Lower leg skin (tissue), 4 donors: ENCODE measurements around the gene A2M. TPM values are rescaled to one million over a fixed set of nuclear protein-coding genes. Genes with fewer than 3 reads are reported as not detected.

ENCODE experiments used
- DNase-seq, 2 donors: peaks; one replicate each; pipeline ENCODE4 v3.0.0-alpha.2; 2019; ENCODE audit warnings: low spot score in 2 of 2
- H3K4me3 ChIP-seq: fragments of 200-600 bp; sonication (generic); 2 replicates; pipeline ENCODE4 v1.5.1; 2017; ENCODE audit warnings: mild to moderate bottlenecking, low read depth; ENCODE audit not compliant: poor library complexity, severe bottlenecking
- POLR2A ChIP-seq, 2 donors: fragments of 450-650 bp; IDR thresholded peaks; one replicate each; pipeline ENCODE4 v1.6.1; 2016 to 2017; ENCODE audit warnings: antibody characterized with exemption in 2 of 2, mild to moderate bottlenecking in 1 of 2, moderate library complexity in 1 of 2
- WGBS, 2 donors: methylation state at CpG; one replicate each; pipeline ENCODE4 v1.1.5; 2018; 5-methylcytosine and 5-hydroxymethylcytosine counted together
- intact Hi-C: fragments of 100-400 bp; cut with DNase I; formaldehyde crosslinking; loops from one replicate; pipeline ENCODE4 v1.15.0; 2023; ENCODE audit warnings: low total_unique reads
- total RNA-seq, 4 donors: library from RNA; depleted of rRNA; stranded (reverse); fragments of >200 nt; gene quantifications; one replicate each; pipeline ENCODE4 v1.1.0, GENCODE V29; 2016
- TF ChIP-seq, protein P1 (sequence below), 3 donors: fragments of 450-650 bp; IDR thresholded peaks; one replicate each; pipeline ENCODE4 v1.5.1; 2016; ENCODE audit warnings: antibody characterized with exemption in 3 of 3, mild to moderate bottlenecking in 3 of 3, moderate library complexity in 2 of 3

Gene A2M
- total RNA-seq, 4 donors from 2014 or later: 32.9 to 123 (median 49.6) TPM

DNA sequence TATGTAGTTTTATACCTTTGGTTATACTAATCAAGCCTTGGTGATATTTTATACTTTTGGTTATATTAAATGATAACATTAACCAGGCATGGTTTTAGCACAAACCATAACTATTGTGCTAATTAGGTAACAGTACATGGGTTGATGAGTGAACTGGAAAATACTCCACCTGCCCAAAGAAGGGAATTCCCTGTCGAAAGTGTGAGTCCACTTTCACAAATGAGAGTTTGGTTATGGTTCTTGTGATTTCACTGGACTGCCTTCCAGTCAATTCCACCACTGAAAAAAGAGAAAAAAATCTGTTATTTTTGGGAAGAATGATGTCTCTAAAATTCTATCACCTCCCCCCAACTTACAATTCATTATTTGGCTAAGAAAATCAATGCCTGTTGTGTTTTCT, 9.7 kb downstream of the A2M start:
- TF ChIP-seq, protein P1, sequence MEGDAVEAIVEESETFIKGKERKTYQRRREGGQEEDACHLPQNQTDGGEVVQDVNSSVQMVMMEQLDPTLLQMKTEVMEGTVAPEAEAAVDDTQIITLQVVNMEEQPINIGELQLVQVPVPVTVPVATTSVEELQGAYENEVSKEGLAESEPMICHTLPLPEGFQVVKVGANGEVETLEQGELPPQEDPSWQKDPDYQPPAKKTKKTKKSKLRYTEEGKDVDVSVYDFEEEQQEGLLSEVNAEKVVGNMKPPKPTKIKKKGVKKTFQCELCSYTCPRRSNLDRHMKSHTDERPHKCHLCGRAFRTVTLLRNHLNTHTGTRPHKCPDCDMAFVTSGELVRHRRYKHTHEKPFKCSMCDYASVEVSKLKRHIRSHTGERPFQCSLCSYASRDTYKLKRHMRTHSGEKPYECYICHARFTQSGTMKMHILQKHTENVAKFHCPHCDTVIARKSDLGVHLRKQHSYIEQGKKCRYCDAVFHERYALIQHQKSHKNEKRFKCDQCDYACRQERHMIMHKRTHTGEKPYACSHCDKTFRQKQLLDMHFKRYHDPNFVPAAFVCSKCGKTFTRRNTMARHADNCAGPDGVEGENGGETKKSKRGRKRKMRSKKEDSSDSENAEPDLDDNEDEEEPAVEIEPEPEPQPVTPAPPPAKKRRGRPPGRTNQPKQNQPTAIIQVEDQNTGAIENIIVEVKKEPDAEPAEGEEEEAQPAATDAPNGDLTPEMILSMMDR (IDR thresholded peaks at IDR 0.05): no peak
- no peak for TF ChIP-seq POLR2A (IDR thresholded peaks at IDR 0.05)
- H3K4me3 ChIP-seq: no peak overlapping the region
- DNase-seq: no peak
- intact Hi-C loops: no loop called here
- 85 to 87% methylated on average over 1 of the region's 1 CpG for WGBS, 2 donors

GRCh38 chr12:9104767-9105423, 10.8 kb downstream of the A2M start:
- DNase-seq: no peak
- TF ChIP-seq, protein P1 (IDR thresholded peaks at IDR 0.05): no peak
- no peak for TF ChIP-seq POLR2A (IDR thresholded peaks at IDR 0.05)
- intact Hi-C loops: no loop called here
- no peak overlapping the region for H3K4me3 ChIP-seq

DNA sequence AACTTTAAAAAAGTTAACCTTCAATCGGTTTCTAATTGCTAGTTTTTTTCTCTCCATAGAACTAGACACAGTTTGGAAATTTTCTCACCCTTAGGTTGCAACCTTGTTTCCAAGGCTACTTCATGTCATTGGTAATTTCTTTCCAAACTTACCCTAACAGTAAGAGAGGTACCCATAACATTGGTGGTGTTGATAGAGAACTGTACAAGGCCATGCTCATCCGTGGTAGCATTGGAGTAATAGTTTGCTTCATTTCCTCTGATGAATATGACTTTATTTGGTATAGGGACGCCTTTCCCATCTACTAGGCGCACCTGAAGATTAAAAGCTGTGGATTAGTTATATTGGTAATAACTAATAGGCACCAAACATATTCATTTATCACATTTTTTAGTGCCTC, 11.6 kb downstream of the A2M start:
- WGBS, 2 donors: 77 to 78% methylated on average over 4 of the region's 4 CpGs
- TF ChIP-seq, protein P1 (IDR thresholded peaks at IDR 0.05): no peak
- TF ChIP-seq POLR2A (IDR thresholded peaks at IDR 0.05): no peak
- H3K4me3 ChIP-seq: no peak overlapping the region
- intact Hi-C loops: no loop called here
- DNase-seq: no peak

GRCh38 chr12:9103050-9103849, 12.5 kb downstream of the A2M start:
- 64 to 74% methylated on average over 4 of the region's 4 CpGs for WGBS, 2 donors
- TF ChIP-seq, protein P1 (IDR thresholded peaks at IDR 0.05): no peak
- TF ChIP-seq POLR2A (IDR thresholded peaks at IDR 0.05): no peak
- intact Hi-C loops: no loop called here
- DNase-seq: no peak
- no peak overlapping the region for H3K4me3 ChIP-seq

DNA sequence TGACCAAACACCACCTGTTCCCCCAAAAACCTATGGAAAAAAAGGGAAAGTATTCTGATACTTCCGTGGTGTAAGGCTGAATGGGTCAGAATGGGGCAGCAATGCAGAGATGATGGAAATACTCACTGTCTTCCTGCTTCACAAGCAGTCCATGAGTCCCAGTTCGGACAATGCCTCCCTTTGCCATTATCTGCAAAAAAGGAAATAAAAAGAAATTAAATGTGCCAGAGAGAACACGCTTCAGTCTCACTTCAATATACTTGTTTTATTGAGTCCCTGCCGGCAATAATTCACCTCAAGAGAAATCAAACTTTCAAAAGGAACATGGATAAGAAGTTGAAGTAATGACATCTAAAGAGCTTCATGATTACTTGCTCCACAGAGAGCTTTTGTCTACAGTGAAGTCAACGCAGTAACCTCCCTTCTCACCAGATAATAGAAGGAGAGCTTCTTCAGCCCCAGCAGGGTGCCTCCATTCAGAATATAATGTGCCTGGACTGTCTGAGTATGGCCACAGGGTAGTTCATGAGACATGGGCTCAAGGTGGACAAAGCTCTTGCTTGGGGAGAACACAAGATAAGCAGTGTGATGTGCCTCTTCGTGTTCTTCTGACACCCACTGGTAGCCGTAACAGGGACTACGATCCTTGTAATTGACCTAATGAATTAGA, 14.6 kb downstream of the A2M start:
- TF ChIP-seq POLR2A (IDR thresholded peaks at IDR 0.05): no peak
- TF ChIP-seq, protein P1 (IDR thresholded peaks at IDR 0.05): no peak
- WGBS, 2 donors: 78 to 82% methylated on average over 8 of the region's 8 CpGs
- intact Hi-C loops: no loop called here
- no peak overlapping the region for H3K4me3 ChIP-seq
- DNase-seq: no peak
